Sigmoid colon (tissue), 3 donors: ENCODE measurements around the gene ILKAP.

ENCODE experiments used
- CTCF ChIP-seq, 4 experiments: fragments of 450-650 bp in 3 of 4; fragments of 200-600 bp in 1 of 4; IDR thresholded peaks; one replicate each; pipeline ENCODE4 v1.5.1; 2016 to 2019; ENCODE audit warnings: antibody characterized with exemption in 4 of 4, mild to moderate bottlenecking in 3 of 4, moderate library complexity in 2 of 4
- POLR2A ChIP-seq, 2 donors: fragments of 450-650 bp; IDR thresholded peaks; one replicate each; pipeline ENCODE4 v1.6.1; 2016; ENCODE audit warnings: antibody characterized with exemption in 2 of 2, mild to moderate bottlenecking in 2 of 2, moderate library complexity in 2 of 2

GRCh38 chr2:238173692-238174091 is 29.8 kb downstream of the ILKAP start:
- TF ChIP-seq POLR2A (IDR thresholded peaks at IDR 0.05) = no peak
- TF ChIP-seq CTCF (IDR thresholded peaks at IDR 0.05) = no peak
